Measurements from ENCODE around the gene SDCCAG8. TPM values are rescaled to one million over a fixed set of nuclear protein-coding genes. Genes with fewer than 3 reads are reported as not detected.

SDCCAG8 gene
- total RNA-seq, 2 experiments from 2014 or later, result 18.3 to 21.2 TPM

DNA sequence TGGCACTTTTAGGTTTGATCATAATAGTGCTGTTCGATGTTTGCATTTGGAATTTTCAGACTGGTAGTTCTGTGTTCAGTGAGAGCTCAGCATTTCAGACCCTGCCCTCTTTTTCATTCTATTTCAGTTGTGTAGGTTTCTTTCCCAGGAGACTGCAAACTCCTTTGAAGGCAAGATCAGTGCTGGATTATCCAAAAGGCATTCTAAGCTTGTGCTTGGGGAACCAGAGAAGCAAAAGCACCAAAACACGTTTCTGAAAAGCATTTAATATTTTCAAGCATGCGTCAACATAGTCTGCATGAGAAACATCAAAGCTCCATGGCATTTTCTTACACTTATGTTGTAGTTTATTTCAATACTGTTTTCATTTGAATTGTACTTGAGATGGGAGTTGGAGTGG, 292.1 kb downstream of the SDCCAG8 start:
- intact Hi-C loops (cut with DNase I, micrococcal nuclease), result no loop called here
- H3K4me1 ChIP-seq (ENCODE audit: insufficient read depth, low read length), result no peaks in the 10 kb centered on the region
- CTCF ChIA-PET, result interaction anchor here (0.6 kb wide), 1 partner anchor 305 kb away, joined by 3 read pairs; no protein-coding TSS in a partner anchor

GRCh38 chr1:243548516-243548915, 292.7 kb downstream of the SDCCAG8 start:
- Mint-ChIP-seq H3K27ac (no peak overlapping the region), H3K36me3 (ENCODE audit: low read depth) (peaks cover 65% of the 10 kb centered on the region), H3K9me3 (no peaks in the 10 kb centered on the region), H3K27me3 (no peaks in the 10 kb centered on the region), H3K4me1 (ENCODE audit: low read depth) (no peaks in the 10 kb centered on the region), H3K4me3 (no peak overlapping the region)
- intact Hi-C loops (cut with DNase I, micrococcal nuclease), result no loop called here
- DNase-seq (no peak), ATAC-seq (ENCODE audit: poor library complexity) (no peak)
- H3K9me3 ChIP-seq (ENCODE audit: control insufficient read depth in 1 of 2, insufficient read depth in 1 of 2, low read length in 2 of 2), result no peaks in the 10 kb centered on the region
- peaks cover 15% of the 10 kb centered on the region for H3K36me3 ChIP-seq (ENCODE audit: insufficient read depth, low read length)
- CTCF ChIA-PET, result interaction anchor here (0.6 kb wide), 1 partner anchor 304 kb away, joined by 3 read pairs; no protein-coding TSS in a partner anchor
- POLR2A ChIA-PET, result interaction anchor here (0.6 kb wide), 1 partner anchor 114 kb away, joined by 7 read pairs; no protein-coding TSS in a partner anchor
- no peak for TF ChIP-seq CTCF (IDR thresholded peaks at IDR 0.05)
- H3K4me1 ChIP-seq (ENCODE audit: insufficient read depth, low read length), result no peaks in the 10 kb centered on the region
- H3K4me3 ChIP-seq (ENCODE audit: low read length), result no peak overlapping the region
- H3K27ac ChIP-seq (ENCODE audit: low read depth in 1 of 2, low read length in 2 of 2), result no peak overlapping the region
- H3K27me3 ChIP-seq (ENCODE audit: control insufficient read depth in 1 of 2, insufficient read depth in 2 of 2, low read length in 2 of 2), result no peaks in the 10 kb centered on the region

More for the DNA sequence above, 292.1 kb downstream of the SDCCAG8 start:
- H3K4me3 Mint-ChIP-seq, result no peak overlapping the region
- Histone ChIP-seq H3K36me3 (ENCODE audit: insufficient read depth, low read length) (peaks cover 17% of the 10 kb centered on the region), H3K27me3 (ENCODE audit: control insufficient read depth in 1 of 2, insufficient read depth in 2 of 2, low read length in 2 of 2) (no peaks in the 10 kb centered on the region), H3K9me3 (ENCODE audit: control insufficient read depth in 1 of 2, insufficient read depth in 1 of 2, low read length in 2 of 2) (no peaks in the 10 kb centered on the region), H3K4me3 (ENCODE audit: low read length) (no peak overlapping the region), H3K27ac (ENCODE audit: low read depth in 1 of 2, low read length in 2 of 2) (no peak overlapping the region)
- no peak for ATAC-seq (ENCODE audit: poor library complexity)
- H3K27ac Mint-ChIP-seq, result no peak overlapping the region
- H3K36me3 Mint-ChIP-seq (ENCODE audit: low read depth), result peaks cover 65% of the 10 kb centered on the region
- no peak for TF ChIP-seq CTCF (IDR thresholded peaks at IDR 0.05)
- POLR2A ChIA-PET, result interaction anchor here (0.6 to 1.0 kb wide), 3 partner anchors 13 to 113 kb away, joined by 3 to 7 read pairs (median 3); no protein-coding TSS in a partner anchor
- H3K4me1 Mint-ChIP-seq (ENCODE audit: low read depth), result no peaks in the 10 kb centered on the region
- H3K27me3 Mint-ChIP-seq, result no peaks in the 10 kb centered on the region
- no peaks in the 10 kb centered on the region for H3K9me3 Mint-ChIP-seq
- DNase-seq, result no peak

GRCh38 chr1:243549108-243549507, 293.3 kb downstream of the SDCCAG8 start:
- POLR2A ChIA-PET, result no interaction called here
- no peak overlapping the region for H3K4me3 ChIP-seq (ENCODE audit: low read length)
- CTCF ChIA-PET, result no interaction called here
- no peak overlapping the region for H3K4me3 Mint-ChIP-seq
- no peak for ATAC-seq (ENCODE audit: poor library complexity)
- H3K27ac Mint-ChIP-seq, result no peak overlapping the region
- intact Hi-C loops (cut with DNase I, micrococcal nuclease), result no loop called here
- no peaks in the 10 kb centered on the region for H3K27me3 ChIP-seq (ENCODE audit: control insufficient read depth in 1 of 2, insufficient read depth in 2 of 2, low read length in 2 of 2)
- DNase-seq, result no peak
- no peaks in the 10 kb centered on the region for H3K27me3 Mint-ChIP-seq
- H3K4me1 ChIP-seq (ENCODE audit: insufficient read depth, low read length), result no peaks in the 10 kb centered on the region
- peaks cover 11% of the 10 kb centered on the region for H3K36me3 ChIP-seq (ENCODE audit: insufficient read depth, low read length)
- no peaks in the 10 kb centered on the region for H3K9me3 ChIP-seq (ENCODE audit: control insufficient read depth in 1 of 2, insufficient read depth in 1 of 2, low read length in 2 of 2)
- no peak for TF ChIP-seq CTCF (IDR thresholded peaks at IDR 0.05)
- no peaks in the 10 kb centered on the region for H3K4me1 Mint-ChIP-seq (ENCODE audit: low read depth)
- peaks cover 59% of the 10 kb centered on the region for H3K36me3 Mint-ChIP-seq (ENCODE audit: low read depth)
- H3K9me3 Mint-ChIP-seq, result no peaks in the 10 kb centered on the region
- no peak overlapping the region for H3K27ac ChIP-seq (ENCODE audit: low read depth in 1 of 2, low read length in 2 of 2)

Small RNA genes lying within 50 kb of the gene (microRNA-seq; reads per million reads assigned to microRNA genes)
- gene MIR4677 (ENCODE audit: borderline microRNAs expressed, borderline replicate concordance), result 2.6 reads per million, percentile 12 among the genes with 10 or more reads in this experiment

Other genes with a start within 250 kb of the SDCCAG8 start
- 10 to 100 TPM; 34.7 to 38.2 TPM for gene CEP170, start 760 bp upstream of the SDCCAG8 start, total RNA-seq

All from CD4-positive, alpha-beta T cell (primary cell).